Measurements from ENCODE around the gene HID1.

The HID1 gene

DNA sequence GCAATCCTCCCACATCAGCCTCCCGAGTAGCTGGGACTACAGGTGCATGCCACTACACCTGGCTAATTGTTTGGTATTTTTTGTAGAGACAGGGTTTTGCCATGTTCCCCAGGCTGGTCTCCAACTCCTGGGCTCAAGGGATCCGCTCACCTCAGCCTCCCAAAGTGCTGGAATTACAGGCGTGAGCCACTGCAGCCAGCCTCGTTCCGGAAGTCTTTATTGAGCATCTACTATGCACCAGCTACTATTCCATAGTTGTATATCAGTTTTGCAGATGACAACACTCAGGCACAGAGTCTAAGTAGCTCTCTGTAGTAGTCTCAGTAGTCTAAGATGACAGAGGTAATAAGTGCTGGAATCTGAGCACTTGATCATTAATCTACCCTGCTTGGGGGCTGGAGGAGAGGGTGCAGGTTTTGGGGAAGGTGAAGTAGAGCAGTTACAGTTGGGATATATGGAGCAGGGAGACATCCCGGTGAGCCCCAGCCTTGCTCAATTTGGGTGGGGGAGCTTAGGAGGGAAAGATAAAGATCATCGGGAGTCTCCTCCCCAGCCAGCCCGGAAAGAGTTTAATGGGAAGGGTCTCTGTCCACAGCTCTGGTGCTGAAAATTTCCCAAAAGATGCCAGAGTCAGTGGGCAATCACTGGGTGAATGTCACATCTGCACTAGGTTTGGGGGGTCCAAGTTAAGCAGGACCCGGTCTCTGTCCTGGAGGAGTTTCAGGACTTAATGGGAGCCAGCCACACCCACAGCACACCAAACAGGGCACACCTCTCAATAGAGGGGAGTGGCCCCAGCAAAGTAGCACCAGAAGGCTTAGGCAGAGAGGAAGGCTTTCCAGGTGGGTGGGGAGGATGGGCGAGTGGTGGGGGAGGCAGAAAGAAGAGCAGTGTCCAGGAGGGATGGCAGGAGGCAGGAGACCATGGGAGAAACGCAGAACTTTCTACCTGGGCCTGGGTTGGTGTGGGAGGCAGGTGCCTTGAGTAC lies 35.2 kb downstream of the HID1 start:
- no peak for DNase-seq (ENCODE audit: insufficient read length, low spot score)
- FAIRE-seq, result no peak
- TF ChIP-seq CTCF (IDR thresholded peaks at IDR 0.05; ENCODE audit: insufficient read depth, missing control alignments), result no peak

GRCh38 chr17:74936470-74936799 lies 36.1 kb downstream of the HID1 start:
- TF ChIP-seq CTCF (IDR thresholded peaks at IDR 0.05; ENCODE audit: insufficient read depth, missing control alignments), result no peak
- no peak for FAIRE-seq
- no peak for DNase-seq (ENCODE audit: insufficient read length, low spot score)

DNA sequence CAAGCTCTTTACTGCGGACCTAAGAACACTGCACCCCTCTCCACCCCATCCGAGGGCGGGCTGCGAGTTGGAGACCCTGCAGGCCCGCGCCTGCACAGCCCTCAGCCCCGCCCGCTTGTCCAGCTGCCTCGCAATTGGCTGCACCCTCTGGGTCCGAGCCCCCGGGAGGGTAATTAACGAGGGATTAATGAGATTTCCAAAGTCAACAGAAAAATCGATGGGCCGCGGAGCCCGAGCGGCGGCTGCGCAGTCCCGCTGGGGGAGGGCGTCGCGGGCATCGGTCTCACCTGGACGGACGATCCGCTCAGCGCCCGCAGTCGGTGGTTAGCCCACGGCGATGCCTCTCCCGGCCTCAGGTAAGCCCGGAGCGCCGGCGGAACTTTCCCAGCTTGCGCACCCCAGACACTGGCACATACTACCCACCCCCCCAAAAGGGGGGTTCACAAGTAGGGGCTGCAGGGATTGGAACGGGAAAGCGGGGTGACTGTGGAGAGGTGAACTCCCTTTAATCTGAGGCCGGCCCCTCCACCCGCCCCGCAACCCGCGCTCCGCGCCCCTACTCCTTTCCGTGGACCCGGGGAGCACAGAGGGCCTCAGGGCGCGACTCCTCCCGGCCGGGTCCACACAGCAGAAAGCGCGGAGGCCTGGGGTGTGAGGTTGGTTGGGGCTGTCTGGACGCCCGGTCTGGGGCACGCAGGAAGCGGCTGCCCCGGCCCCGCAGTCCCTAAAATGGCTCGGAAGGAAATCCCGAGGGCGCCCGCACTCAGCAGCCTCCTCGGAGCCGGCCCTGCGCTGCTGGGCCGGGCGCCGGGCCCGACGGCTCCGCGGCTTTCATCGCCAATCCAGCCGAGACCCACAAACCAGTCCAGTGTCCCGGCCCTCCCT lies 36.7 kb downstream of the HID1 start, which contains the start of gene OTOP3:
TSS of gene OTOP3 (plus strand) at position 314 of the 885 bp plus-strand sequence. CDS start at position 338, 24 bp downstream.
- DNase-seq (ENCODE audit: insufficient read length, low spot score) (peak; percentile 96), FAIRE-seq (no peak)
- TF ChIP-seq CTCF (IDR thresholded peaks at IDR 0.05; ENCODE audit: insufficient read depth, missing control alignments), result no peak

GRCh38 chr17:74935048-74935447 lies 37.5 kb downstream of the HID1 start:
- FAIRE-seq (no peak), DNase-seq (ENCODE audit: insufficient read length, low spot score) (no peak)
- TF ChIP-seq CTCF (IDR thresholded peaks at IDR 0.05; ENCODE audit: insufficient read depth, missing control alignments), result no peak

DNA sequence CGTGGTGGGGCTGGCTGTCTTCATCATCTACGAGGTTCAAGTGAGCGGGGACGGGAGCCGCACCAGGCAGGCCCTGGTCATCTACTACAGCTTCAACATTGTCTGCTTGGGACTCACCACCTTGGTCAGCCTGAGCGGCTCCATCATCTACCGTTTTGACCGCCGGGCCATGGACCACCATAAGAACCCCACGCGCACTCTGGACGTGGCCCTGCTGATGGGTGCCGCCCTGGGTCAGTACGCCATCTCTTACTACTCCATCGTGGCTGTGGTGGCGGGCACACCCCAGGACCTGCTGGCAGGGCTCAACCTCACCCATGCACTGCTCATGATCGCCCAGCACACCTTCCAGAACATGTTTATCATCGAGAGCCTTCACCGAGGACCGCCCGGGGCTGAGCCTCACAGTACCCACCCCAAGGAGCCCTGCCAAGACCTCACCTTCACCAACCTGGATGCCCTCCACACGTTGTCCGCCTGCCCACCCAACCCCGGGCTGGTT lies 42.0 kb downstream of the HID1 start:
- DNase-seq (ENCODE audit: insufficient read length, low spot score) (no peak), FAIRE-seq (no peak)
- TF ChIP-seq CTCF (IDR thresholded peaks at IDR 0.05; ENCODE audit: insufficient read depth, missing control alignments), result no peak

DNA sequence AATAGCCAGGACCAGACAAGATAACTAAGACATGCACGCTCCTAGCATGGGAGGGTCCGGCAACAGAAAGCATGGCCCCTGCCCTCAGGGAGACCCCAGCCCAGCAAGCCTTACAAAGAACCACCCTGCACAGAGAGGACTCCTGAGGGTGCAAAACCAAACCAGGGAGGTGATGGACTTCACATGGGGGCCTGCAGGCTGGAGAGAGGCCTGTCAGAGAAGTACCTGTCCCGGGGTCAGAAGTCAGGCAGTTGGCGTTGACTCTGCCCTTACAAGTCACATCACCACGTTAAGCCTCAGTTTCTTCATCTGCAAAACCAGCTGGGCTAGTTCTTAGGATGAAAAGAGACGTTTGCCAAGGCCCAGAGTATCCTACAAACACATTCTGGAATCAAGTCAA lies 43.8 kb downstream of the HID1 start:
- DNase-seq (ENCODE audit: insufficient read length, low spot score), result no peak
- no peak for FAIRE-seq
- TF ChIP-seq CTCF (IDR thresholded peaks at IDR 0.05; ENCODE audit: insufficient read depth, missing control alignments), result no peak

Measured in D721Med (cell line).